ENCODE measurements around the gene GSTA2. TPM values are rescaled to one million over a fixed set of nuclear protein-coding genes. Genes with fewer than 3 reads are reported as not detected.

Gene GSTA2
- total RNA-seq, 1 experiment from 2014 or later, result not detected

GRCh38 chr6:52733172-52733571, 30.1 kb downstream of the GSTA2 start:
- Histone ChIP-seq H4K91ac (ENCODE audit: insufficient read length, low read depth, low read length) (no peak overlapping the region), H3K79me2 (ENCODE audit: insufficient read depth, low read length) (no peaks in the 10 kb centered on the region), H2BK15ac (ENCODE audit: low read depth, low read length) (no peak overlapping the region), H2BK120ac (ENCODE audit: low read depth, low read length, poor library complexity, severe bottlenecking) (no peak overlapping the region), H3K4me2 (ENCODE audit: insufficient read depth, insufficient read length, low read length) (no peak overlapping the region), H3K56ac (ENCODE audit: insufficient read length, low read depth, low read length) (no peak overlapping the region), H3K4me1 (ENCODE audit: insufficient read depth, low read length) (peaks cover 2% of the 10 kb centered on the region; the same call in 1 of the 2 replicates), H3K27ac (ENCODE audit: insufficient read length, low read depth, low read length) (no peak overlapping the region), H3K18ac (ENCODE audit: insufficient read length, low read depth, low read length) (no peak overlapping the region), H3K27me3 (ENCODE audit: insufficient read depth, low read length) (no peaks in the 10 kb centered on the region), H2BK5ac (ENCODE audit: insufficient read length, low read length) (no peak overlapping the region), H4K20me1 (ENCODE audit: control insufficient read depth, insufficient read depth, insufficient read length) (no peaks in the 10 kb centered on the region), H3K23me2 (ENCODE audit: insufficient read length, low read depth, low read length, poor library complexity, severe bottlenecking) (no peaks in the 10 kb centered on the region), H2BK12ac (ENCODE audit: insufficient read length, low read depth, low read length) (no peak overlapping the region), H3K9ac (ENCODE audit: extremely low read depth, insufficient read length, low read length) (no peak overlapping the region), H3K9me3 (ENCODE audit: control insufficient read depth, low read depth, low read length) (no peaks in the 10 kb centered on the region), H3K4ac (ENCODE audit: low read depth, low read length) (no peak overlapping the region), H3K79me1 (ENCODE audit: insufficient read depth, low read depth, low read length, poor library complexity, severe bottlenecking) (no peaks in the 10 kb centered on the region), H4K5ac (ENCODE audit: insufficient read length, low read depth, low read length) (no peak overlapping the region), H2AK5ac (ENCODE audit: insufficient read length, low read length) (no peak overlapping the region), H2AFZ (ENCODE audit: low read length) (no peak overlapping the region), H3K14ac (ENCODE audit: insufficient read depth, low read length) (no peak overlapping the region), H2BK20ac (ENCODE audit: low read depth, low read length, poor library complexity, severe bottlenecking) (no peak overlapping the region), H4K8ac (replicated peaks; ENCODE audit: insufficient read length, low read depth, low read length) (no peak overlapping the region), H3K23ac (ENCODE audit: insufficient read length, low read depth, low read length) (no peak overlapping the region), H3T11ph (ENCODE audit: low read length) (no peak overlapping the region)
- no CpG with 5 or more reads among the region's 1 CpG for WGBS (ENCODE audit: extremely low coverage, insufficient read length, low lambda C conversion rate)
- DNase-seq, result no peak
- peaks cover 47 to 53% of the 10 kb centered on the region in 2 experiments for H3K4me1 Mint-ChIP-seq
- peaks cover 11% of the 10 kb centered on the region for H3K27me3 Mint-ChIP-seq (ENCODE audit: low read depth)
- no peak overlapping the region; a peak in 1 of 7 replicates for H3K27ac Mint-ChIP-seq
- no peaks in the 10 kb centered on the region for H3K9me3 Mint-ChIP-seq
- H3K36me3 Mint-ChIP-seq (ENCODE audit: insufficient read depth in 1 of 3, low read depth in 3 of 3), result no peaks in the 10 kb centered on the region; a peak in 3 of 7 replicates
- H3K4me3 Mint-ChIP-seq, result no peak overlapping the region
- no peak for TF ChIP-seq CTCF (conservative IDR thresholded peaks at IDR 0.05)
